ENCODE data around the gene ACVR1. TPM values are rescaled to one million over a fixed set of nuclear protein-coding genes. Genes with fewer than 3 reads are reported as not detected.
A peak's percentile ranks its signal among the peaks of the same experiment; 100 is the strongest.

Gene ACVR1
- total RNA-seq, 1 donor from 2014 or later, result 17.1 TPM

GRCh38 chr2:157853211-157853610 is 22.9 kb downstream of the ACVR1 start:
- DNase-seq (ENCODE audit: low read depth) (peak; percentile 50), FAIRE-seq (no peak)
- no peak overlapping the region for H3K4me3 ChIP-seq (ENCODE audit: low read depth, low read length)
- H3K36me3 ChIP-seq (ENCODE audit: control insufficient read depth, insufficient read depth, low read length), result no peaks in the 10 kb centered on the region
- no peak for TF ChIP-seq CTCF (IDR thresholded peaks at IDR 0.05; ENCODE audit: insufficient read depth, low read length, severe bottlenecking)
- no peaks in the 10 kb centered on the region for H3K27me3 ChIP-seq (ENCODE audit: control insufficient read depth, insufficient read depth, low read length)

GRCh38 chr2:157849591-157849990 is 26.5 kb downstream of the ACVR1 start:
- DNase-seq (ENCODE audit: low read depth) (peak; percentile 69), FAIRE-seq (no peak)
- no peaks in the 10 kb centered on the region for H3K27me3 ChIP-seq (ENCODE audit: control insufficient read depth, insufficient read depth, low read length)
- no peak overlapping the region for H3K4me3 ChIP-seq (ENCODE audit: low read depth, low read length)
- TF ChIP-seq CTCF (IDR thresholded peaks at IDR 0.05; ENCODE audit: insufficient read depth, low read length, severe bottlenecking), result no peak
- H3K36me3 ChIP-seq (ENCODE audit: control insufficient read depth, insufficient read depth, low read length), result peaks cover 3% of the 10 kb centered on the region

GRCh38 chr2:157848213-157848612 is 27.9 kb downstream of the ACVR1 start:
- FAIRE-seq (no peak), DNase-seq (ENCODE audit: low read depth) (no peak)
- no peak for TF ChIP-seq CTCF (IDR thresholded peaks at IDR 0.05; ENCODE audit: insufficient read depth, low read length, severe bottlenecking)
- Histone ChIP-seq H3K27me3 (ENCODE audit: control insufficient read depth, insufficient read depth, low read length) (no peaks in the 10 kb centered on the region), H3K4me3 (ENCODE audit: low read depth, low read length) (no peak overlapping the region), H3K36me3 (ENCODE audit: control insufficient read depth, insufficient read depth, low read length) (peaks cover 3% of the 10 kb centered on the region)

GRCh38 chr2:157845081-157845480 is 31.0 kb downstream of the ACVR1 start:
- H3K36me3 ChIP-seq (ENCODE audit: control insufficient read depth, insufficient read depth, low read length), result peaks cover 3% of the 10 kb centered on the region
- H3K27me3 ChIP-seq (ENCODE audit: control insufficient read depth, insufficient read depth, low read length), result no peaks in the 10 kb centered on the region
- no peak for DNase-seq (ENCODE audit: low read depth)
- no peak for FAIRE-seq
- TF ChIP-seq CTCF (IDR thresholded peaks at IDR 0.05; ENCODE audit: insufficient read depth, low read length, severe bottlenecking), result no peak
- no peak overlapping the region for H3K4me3 ChIP-seq (ENCODE audit: low read depth, low read length)

GRCh38 chr2:157843935-157844334 is 32.2 kb downstream of the ACVR1 start:
- DNase-seq (ENCODE audit: low read depth) (no peak), FAIRE-seq (no peak)
- no peak for TF ChIP-seq CTCF (IDR thresholded peaks at IDR 0.05; ENCODE audit: insufficient read depth, low read length, severe bottlenecking)
- no peaks in the 10 kb centered on the region for H3K27me3 ChIP-seq (ENCODE audit: control insufficient read depth, insufficient read depth, low read length)
- no peak overlapping the region for H3K4me3 ChIP-seq (ENCODE audit: low read depth, low read length)
- H3K36me3 ChIP-seq (ENCODE audit: control insufficient read depth, insufficient read depth, low read length), result peaks cover 3% of the 10 kb centered on the region

GRCh38 chr2:157843081-157843480 is 33.0 kb downstream of the ACVR1 start:
- H3K36me3 ChIP-seq (ENCODE audit: control insufficient read depth, insufficient read depth, low read length), result peaks cover 3% of the 10 kb centered on the region
- H3K27me3 ChIP-seq (ENCODE audit: control insufficient read depth, insufficient read depth, low read length), result no peaks in the 10 kb centered on the region
- FAIRE-seq (no peak), DNase-seq (ENCODE audit: low read depth) (no peak)
- no peak overlapping the region for H3K4me3 ChIP-seq (ENCODE audit: low read depth, low read length)
- TF ChIP-seq CTCF (IDR thresholded peaks at IDR 0.05; ENCODE audit: insufficient read depth, low read length, severe bottlenecking), result no peak
